Gastrocnemius medialis (tissue), 4 donors: Measurements from ENCODE around the gene CSHL1.
"Not testable (repeated sequence)": the region's sequence is repeated elsewhere in the genome, so short reads cannot be mapped to it uniquely, and the experiment has no call there.

Experiments used
- POLR2A ChIP-seq, 2 donors: fragments of 450-650 bp; IDR thresholded peaks; one replicate each; pipeline ENCODE4 v1.6.1; 2017; ENCODE audit warnings: antibody characterized with exemption in 2 of 2, mild to moderate bottlenecking in 2 of 2, moderate library complexity in 2 of 2
- TF ChIP-seq, protein P1 (sequence below), 5 experiments: fragments of 450-650 bp in 3 of 5; fragments of 200-600 bp in 2 of 5; sonication (generic) in 2 of 5; IDR thresholded peaks in 4 of 5; conservative IDR thresholded peaks in 1 of 5; 1 replicate in 4 of 5; 2 replicates in 1 of 5; pipeline ENCODE4 v1.5.1; 2016 to 2019; ENCODE audit warnings: antibody characterized with exemption in 5 of 5, mild to moderate bottlenecking in 3 of 5, moderate library complexity in 3 of 5

DNA sequence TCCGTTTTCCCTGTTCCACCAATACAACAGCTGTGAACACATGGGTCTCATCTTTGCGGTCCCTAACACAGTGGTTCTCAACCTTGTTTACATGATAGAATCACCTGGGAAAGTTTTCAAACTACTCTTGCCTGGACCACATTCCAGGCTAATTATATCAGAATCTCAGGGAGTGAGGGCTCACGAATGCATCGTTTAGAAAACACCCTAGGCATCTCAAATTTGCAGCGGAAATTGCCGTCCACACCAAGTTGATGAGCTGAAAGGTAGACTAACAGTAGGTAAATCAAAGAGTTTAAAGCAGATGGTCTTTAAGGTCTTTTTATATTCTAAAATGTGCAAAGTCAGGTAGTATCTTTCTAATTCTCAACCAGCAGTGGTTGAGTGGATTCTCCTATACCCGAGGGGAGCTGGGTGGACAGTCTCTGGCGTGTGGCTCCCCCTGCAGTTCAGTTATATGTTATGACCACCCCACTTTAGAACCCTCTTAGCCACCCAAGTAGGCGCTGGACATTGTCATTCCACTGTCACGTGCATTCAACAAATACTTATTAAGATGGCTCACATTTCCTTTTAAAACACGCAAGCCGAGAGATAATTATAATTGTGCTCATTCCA is 3.8 kb downstream of the CSHL1 start:
- TF ChIP-seq, protein P1, sequence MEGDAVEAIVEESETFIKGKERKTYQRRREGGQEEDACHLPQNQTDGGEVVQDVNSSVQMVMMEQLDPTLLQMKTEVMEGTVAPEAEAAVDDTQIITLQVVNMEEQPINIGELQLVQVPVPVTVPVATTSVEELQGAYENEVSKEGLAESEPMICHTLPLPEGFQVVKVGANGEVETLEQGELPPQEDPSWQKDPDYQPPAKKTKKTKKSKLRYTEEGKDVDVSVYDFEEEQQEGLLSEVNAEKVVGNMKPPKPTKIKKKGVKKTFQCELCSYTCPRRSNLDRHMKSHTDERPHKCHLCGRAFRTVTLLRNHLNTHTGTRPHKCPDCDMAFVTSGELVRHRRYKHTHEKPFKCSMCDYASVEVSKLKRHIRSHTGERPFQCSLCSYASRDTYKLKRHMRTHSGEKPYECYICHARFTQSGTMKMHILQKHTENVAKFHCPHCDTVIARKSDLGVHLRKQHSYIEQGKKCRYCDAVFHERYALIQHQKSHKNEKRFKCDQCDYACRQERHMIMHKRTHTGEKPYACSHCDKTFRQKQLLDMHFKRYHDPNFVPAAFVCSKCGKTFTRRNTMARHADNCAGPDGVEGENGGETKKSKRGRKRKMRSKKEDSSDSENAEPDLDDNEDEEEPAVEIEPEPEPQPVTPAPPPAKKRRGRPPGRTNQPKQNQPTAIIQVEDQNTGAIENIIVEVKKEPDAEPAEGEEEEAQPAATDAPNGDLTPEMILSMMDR (IDR thresholded peaks at IDR 0.05 in 4 of 5, conservative IDR thresholded peaks at IDR 0.05 in 1 of 5) = not testable (repeated sequence)
- TF ChIP-seq POLR2A (IDR thresholded peaks at IDR 0.05) = not testable (repeated sequence)
